GM06990 (cell line): ENCODE measurements around the gene TEFM.

Source experiments
- DNase-seq: peaks from one replicate; pipeline ENCODE4 v3.0.0-alpha.2; 2011; ENCODE audit not compliant: insufficient read length; ENCODE audit errors: extremely low read depth
- H3K27me3 ChIP-seq: replicated peaks from 2 replicates; pipeline ENCODE4 v1.6.0; 2011; ENCODE audit warnings: low read length; ENCODE audit not compliant: control insufficient read depth, insufficient read depth
- H3K36me3 ChIP-seq: 2 replicates; pipeline ENCODE4 v1.5.1; 2011; ENCODE audit warnings: low read length; ENCODE audit not compliant: control insufficient read depth, insufficient read depth
- H3K4me3 ChIP-seq: replicated peaks from 2 replicates; pipeline ENCODE4 v1.5.1; 2011; ENCODE audit warnings: low read depth, mild to moderate bottlenecking, control low read depth, low read length
- CTCF ChIP-seq: IDR thresholded peaks from 2 replicates; pipeline ENCODE4 v1.5.1; 2011; ENCODE audit warnings: low read length, control low read depth, mild to moderate bottlenecking, inconsistent platforms; ENCODE audit not compliant: insufficient read depth, poor library complexity, severe bottlenecking

The TEFM gene

GRCh38 chr17:30894236-30894635 lies 11.8 kb downstream of the TEFM start:
- Histone ChIP-seq H3K27me3 (no peaks in the 10 kb centered on the region), H3K36me3 (peaks cover 4% of the 10 kb centered on the region; the same call in 1 of the 2 replicates), H3K4me3 (no peak overlapping the region)
- no peak for TF ChIP-seq CTCF
- no peak for DNase-seq

- TF ChIP-seq CTCF, result no peak
- peaks cover 4% of the 10 kb centered on the region for H3K36me3 ChIP-seq
- no peaks in the 10 kb centered on the region for H3K27me3 ChIP-seq
- no peak for DNase-seq
- no peak overlapping the region for H3K4me3 ChIP-seq
Measured at GRCh38 chr17:30886187-30886586, 19.9 kb downstream of the TEFM start.

- peaks cover 1% of the 10 kb centered on the region for H3K36me3 ChIP-seq
- TF ChIP-seq CTCF, result no peak
- no peak for DNase-seq
- H3K27me3 ChIP-seq, result no peaks in the 10 kb centered on the region
- H3K4me3 ChIP-seq, result no peak overlapping the region
Measured at GRCh38 chr17:30869005-30869404, 37.0 kb downstream of the TEFM start.

- no peak for DNase-seq
- no peak overlapping the region for H3K4me3 ChIP-seq
- H3K36me3 ChIP-seq, result peaks cover 6% of the 10 kb centered on the region
- H3K27me3 ChIP-seq, result no peaks in the 10 kb centered on the region
- TF ChIP-seq CTCF, result no peak
Measured at GRCh38 chr17:30864636-30865035, 41.4 kb downstream of the TEFM start.

- H3K36me3 ChIP-seq, result peaks cover 5% of the 10 kb centered on the region
- TF ChIP-seq CTCF, result no peak
- no peaks in the 10 kb centered on the region for H3K27me3 ChIP-seq
- no peak overlapping the region for H3K4me3 ChIP-seq
- DNase-seq, result no peak
Measured at GRCh38 chr17:30858556-30859250, 47.3 kb downstream of the TEFM start.

- no peak for DNase-seq
- no peak for TF ChIP-seq CTCF
- Histone ChIP-seq H3K36me3 (no peaks in the 10 kb centered on the region; the same call in 1 of the 2 replicates), H3K27me3 (no peaks in the 10 kb centered on the region), H3K4me3 (no peak overlapping the region)
Measured at GRCh38 chr17:30854146-30854545, 51.9 kb downstream of the TEFM start.
